Subcutaneous adipose tissue (tissue), 4 donors: Measurements from ENCODE around the gene CNN2. TPM values are rescaled to one million over a fixed set of nuclear protein-coding genes. Genes with fewer than 3 reads are reported as not detected.

Source experiments
- CTCF ChIP-seq: fragments of 450-650 bp; IDR thresholded peaks from one replicate; pipeline ENCODE4 v1.5.1; 2016; ENCODE audit warnings: low read depth, mild to moderate bottlenecking, control low read depth, antibody characterized with exemption, moderate library complexity
- total RNA-seq, 4 donors: library from RNA; depleted of rRNA; stranded (reverse); fragments of >200 nt; gene quantifications; one replicate each; pipeline ENCODE4 v1.1.0, GENCODE V29; 2016

The CNN2 gene
- total RNA-seq, 4 donors from 2014 or later: 32.1 to 86.8 (median 52.2) TPM

DNA sequence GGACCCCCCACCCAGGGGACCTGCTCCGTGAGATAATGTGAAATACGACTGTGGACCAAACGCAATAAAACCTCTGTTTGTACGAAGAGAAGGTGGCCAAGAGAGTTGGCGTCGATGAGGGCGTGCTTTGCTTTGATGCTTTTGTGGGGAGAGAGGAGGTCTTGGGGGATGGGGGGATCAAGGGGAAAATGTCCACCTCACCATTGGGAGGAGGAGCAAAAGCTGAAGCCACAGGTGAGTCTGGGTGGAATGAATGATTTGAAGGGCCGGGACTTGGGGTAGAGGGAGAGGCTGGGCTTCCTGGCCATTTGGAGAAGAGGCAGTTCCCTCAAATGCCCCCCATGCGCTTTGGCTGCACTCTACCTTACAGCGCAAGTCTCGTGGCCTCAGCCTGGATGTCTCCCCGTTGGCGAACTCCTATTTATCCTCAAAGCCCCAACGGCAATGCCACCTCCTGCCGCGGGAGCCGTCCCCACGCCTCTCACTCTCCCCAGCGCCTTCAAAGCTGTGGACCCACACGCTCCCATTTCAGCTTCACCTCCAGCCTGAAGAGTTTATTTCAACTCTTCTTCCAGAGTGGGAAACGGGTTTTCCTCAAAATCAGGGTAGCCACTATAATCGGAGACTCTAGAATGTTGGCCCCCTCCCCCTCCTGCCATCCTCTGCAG is 12.7 kb downstream of the CNN2 start:
- TF ChIP-seq CTCF: no peak

DNA sequence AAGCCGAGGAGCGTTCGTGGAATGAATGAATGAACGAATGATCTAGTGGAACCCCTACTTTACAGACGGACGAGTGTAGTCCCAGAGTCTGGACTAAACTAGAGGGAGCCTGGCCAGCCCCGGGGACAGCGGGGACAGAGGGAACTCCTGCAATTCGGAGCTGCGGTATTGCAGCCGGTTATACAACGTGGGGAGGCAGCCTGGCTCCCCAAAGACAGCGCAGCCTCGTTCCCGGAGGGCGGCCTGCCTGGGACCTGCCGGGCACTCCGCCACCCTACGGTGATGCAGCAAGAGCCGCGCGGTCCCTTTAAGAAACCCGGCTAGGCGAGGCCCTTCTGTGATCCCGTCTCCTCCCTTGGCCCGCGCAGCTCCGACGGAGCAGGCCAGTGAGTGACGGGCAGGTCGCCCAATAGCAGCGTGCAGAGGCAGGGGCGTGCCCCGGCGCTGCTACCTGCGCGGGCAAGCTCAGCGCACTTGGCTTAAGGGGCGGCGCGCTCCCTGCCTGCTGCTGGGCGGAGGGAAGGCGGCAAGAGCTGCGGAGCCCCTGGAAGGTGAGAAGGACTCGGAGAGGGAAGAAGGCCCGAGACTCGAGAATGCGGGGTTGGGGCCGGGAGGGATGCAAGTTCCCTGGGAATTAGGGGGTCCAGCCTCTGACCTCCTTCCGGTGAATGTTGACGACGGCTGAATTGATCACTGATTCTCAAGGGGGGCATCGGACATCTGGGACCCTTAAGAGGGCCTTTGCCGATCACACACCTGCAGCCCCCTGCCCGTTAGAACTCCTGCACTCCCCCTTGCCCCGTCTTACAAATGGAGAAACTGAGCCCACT is 13.5 kb downstream of the CNN2 start, which contains the start of gene ABCA7:
Gene ABCA7, plus strand, starts transcription at position 462 of the 830 bp plus-strand sequence. CDS start 1,255 bp downstream, outside the sequence.
- no peak for TF ChIP-seq CTCF

DNA sequence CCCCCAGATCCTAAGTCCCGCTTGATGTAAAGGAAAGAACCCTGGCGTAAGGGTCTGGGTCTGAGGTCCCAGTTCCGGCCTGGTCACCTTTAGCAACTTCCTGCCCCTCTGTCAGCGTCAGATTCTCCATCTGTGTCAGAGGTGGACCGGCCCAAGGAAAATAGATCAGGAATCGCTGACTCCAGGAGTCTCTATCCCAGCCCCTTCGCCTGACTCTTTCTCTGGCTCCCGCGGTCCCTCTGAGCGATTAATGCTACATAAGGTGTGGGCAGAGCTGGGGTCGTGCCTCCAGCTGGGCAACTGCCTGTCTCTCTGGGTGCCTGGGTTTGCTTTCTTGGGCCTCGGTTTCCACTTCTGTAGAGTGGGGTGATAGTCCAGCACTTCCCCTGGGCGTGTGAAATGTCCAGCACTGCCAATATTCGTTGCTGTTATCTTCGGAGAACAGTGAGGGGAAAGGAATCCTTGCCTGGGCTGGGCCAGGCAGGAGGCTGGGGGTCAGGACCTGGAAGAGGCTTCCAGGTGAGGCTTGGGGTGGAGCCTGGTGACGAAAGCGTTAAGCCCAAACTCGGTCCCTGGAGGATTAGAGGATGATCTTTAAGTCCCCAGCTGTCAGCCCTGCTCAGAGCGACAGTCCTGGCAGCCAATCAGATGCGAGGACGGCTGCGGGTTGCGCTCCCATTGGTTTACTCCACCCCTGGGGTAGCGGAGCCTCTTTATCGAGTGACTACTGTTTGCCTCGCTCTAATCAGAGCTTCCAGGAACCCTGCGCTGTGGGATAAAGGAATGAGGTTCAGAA is 14.3 kb downstream of the CNN2 start:
- TF ChIP-seq CTCF: no peak

GRCh38 chr19:1041272-1041834 is 14.9 kb downstream of the CNN2 start:
- no peak for TF ChIP-seq CTCF

- TF ChIP-seq CTCF: no peak
Measured at GRCh38 chr19:1041835-1042685, 15.7 kb downstream of the CNN2 start.

GRCh38 chr19:1042689-1043511 is 16.5 kb downstream of the CNN2 start:
- TF ChIP-seq CTCF: no peak
